Activated CD8-positive, alpha-beta memory T cell treated with anti-CD3 and anti-CD28 coated beads, Interleukin-2, amount 50 U/mL, for 24 hours (primary cell): Measurements from ENCODE around the gene SEMA3C.

Experiments used
- DNase-seq: peaks from one replicate; pipeline ENCODE4 v3.0.0-alpha.2; 2020; ENCODE audit errors: extremely low read depth

Gene SEMA3C

DNA sequence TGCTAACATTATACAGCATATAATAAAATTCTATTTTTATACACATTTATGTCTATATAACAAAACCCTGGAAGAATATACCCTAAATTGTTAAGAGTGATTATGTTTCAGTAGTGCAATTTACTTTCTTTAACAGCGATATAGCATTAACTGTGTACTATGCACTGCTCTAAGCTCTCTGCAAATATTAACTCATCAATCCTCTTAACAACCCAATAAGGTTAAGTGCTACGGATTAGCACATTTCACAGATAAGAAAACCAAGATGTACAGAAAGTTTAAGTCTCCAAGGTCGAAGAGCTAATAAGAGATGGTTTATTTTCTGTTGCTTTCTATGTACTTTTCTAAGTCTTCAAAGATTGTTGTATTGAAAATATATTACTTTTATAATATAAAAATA is 95.8 kb downstream of the SEMA3C start:
- no peak for DNase-seq

DNA sequence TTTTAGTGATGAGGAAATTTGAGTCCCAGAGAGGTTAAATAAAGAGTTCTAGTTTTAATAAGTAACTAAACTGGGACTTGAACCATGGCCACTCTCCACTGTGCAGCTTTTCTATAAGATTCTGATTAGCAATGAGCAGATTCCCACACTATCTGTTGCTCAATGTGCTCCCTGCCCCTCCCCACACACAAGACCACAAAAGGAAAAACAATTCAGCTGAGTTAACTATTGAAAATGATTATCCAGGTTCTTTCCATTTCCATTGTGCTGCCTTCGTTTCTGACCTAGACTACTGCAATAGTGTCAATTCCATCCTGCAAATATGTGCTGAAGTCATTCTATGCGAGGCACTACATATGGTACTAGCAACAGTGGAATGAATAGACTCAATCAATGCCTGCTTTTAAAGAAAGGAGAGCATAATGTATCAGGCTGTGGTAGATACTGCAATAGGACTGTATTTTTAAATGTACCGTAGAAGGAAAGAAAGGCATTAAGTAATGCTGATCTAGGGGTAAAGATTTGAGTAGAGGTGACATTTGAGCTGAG is 97.0 kb downstream of the SEMA3C start:
- DNase-seq = no peak

DNA sequence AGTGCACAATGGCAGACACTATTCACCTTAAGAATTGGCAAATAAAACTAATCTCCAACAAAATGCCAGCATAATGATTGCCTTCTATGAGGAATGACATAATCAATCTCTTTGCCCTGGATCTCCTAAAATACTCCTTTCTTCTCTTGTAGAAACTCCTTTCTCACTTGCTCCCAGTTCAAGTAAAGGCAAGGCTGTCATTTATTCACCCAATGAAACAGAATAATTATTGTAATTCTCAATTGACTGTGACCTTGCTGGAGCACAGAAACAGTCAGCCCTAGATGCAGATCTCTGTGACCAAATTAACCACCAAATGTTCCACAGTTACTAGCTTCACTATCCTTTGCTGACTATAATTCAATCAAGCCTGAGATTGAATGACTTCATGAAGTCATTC is 99.3 kb downstream of the SEMA3C start:
- no peak for DNase-seq

DNA sequence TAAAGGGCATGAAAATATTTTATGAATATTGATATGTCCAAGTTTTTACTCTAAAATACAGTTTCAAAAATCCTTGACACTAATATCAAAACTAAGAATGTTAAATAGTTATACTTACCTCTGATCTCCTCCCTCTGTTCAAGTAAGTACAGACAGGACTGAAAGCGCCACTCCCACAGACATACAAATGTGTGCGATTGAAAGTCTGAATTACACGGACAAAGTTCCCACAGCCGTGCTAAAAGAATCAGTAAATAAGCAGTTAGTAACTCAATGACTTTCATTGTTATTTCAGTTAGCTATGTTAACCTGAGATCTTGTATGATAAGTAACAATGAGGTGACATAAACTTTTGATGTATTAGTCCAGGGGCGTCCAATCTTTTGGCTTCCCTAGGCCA is 100.7 kb downstream of the SEMA3C start:
- no peak for DNase-seq

DNA sequence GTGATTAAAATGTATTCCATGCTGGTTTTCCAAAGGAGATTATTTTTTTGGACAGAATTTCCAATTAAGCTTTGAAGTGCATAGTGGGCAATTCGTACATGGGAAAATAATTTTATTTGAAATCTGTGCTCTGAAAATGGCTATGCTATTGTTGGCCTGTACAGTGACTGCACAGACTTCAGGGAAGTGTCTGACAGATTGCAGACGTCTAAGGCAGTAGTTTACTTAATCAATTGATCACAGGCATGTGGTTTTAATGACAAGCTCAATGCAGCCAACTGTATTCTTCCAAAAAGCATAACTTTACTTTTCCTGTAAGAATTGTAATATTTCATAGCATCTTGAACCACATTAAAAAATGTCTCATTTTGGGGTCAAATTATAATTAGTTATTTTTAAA is 102.0 kb downstream of the SEMA3C start:
- no peak for DNase-seq

DNA sequence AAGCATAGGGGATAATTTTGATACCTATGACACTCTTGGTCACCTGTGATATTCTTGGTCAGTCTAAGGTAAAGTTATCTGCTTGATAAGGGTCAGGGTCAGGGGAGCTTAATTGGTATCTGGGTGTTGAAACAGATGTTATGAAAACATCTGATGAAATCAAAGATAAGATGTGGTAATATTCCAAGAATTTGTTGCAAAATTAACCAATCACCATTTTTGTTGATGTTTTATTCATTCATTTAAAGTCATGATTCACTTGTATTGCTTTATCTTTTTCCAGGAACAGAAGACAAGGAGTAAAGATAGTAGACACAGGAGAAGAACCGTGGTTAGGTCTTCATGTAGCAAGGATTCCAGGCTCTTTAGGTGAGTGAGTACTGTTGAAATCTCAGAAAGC is 103.1 kb downstream of the SEMA3C start:
- DNase-seq = no peak

DNA sequence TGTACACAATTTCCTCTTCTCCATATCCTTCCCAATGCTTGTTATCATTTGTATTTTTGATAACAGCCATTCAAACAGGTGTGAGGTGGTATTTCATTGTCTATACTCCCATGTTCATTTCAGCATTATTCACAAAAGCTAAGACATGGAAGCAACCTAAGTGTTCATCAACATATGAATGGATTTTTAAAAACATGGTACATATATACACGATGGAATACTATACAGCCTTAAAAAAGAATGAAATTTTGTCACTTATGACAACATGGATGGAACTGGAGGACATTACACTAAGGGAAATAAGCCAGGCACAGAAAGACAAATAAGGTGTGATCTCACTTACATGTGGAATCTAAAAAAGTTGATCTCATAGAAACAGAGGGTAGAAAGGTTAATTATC is 109.3 kb downstream of the SEMA3C start:
- DNase-seq = no peak

DNA sequence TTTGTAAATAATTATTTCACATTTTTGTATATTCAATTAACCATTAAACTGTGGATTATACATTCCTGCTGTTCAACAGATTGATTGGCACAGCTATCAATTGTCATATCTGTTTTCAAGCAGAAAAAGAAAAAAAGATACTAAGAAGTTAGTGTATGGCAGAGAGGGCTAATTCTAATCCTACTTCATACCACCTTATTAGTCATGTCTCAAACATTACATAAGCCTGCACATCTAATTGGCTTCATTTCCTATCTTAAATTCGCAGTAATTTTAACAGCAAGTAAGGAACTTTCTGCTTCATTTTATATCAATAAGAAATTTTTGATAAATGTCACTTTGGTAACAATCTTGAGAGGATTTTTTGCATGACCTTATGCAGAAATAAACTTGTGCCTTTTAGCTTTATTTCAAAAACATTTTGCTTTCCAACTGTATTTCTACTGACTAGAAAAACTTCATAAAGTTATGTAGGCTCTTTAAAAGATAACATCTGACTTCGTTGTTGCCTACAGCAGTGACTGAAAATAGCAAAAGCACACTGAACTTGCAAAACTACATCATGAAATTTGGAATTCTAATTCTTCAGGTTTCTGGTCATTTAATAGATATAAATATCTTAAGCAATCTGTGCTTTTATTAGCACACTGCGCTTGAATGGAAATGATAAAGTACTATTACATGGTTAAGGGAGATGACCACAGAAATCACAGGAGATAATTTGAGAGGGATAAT is 111.5 kb downstream of the SEMA3C start:
- no peak for DNase-seq

DNA sequence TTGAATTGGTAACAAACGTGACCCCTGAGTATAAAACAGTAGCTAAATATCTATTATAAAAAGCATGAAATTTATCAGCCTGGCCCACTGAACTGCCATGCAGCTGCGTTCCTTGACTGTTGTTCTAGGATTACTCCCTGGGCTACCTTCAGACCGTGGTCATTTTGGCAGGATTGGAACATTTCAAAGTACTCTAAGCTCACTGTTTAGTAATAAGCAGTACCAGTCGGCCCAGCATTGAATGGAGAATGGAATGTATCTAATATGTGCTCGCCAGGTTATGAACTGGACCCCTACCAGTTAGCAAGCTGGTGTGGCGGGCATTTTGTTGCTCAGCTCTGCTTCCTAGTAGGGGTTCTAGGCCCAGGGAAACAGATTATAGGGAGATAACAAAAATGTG is 112.2 kb downstream of the SEMA3C start:
- no peak for DNase-seq

DNA sequence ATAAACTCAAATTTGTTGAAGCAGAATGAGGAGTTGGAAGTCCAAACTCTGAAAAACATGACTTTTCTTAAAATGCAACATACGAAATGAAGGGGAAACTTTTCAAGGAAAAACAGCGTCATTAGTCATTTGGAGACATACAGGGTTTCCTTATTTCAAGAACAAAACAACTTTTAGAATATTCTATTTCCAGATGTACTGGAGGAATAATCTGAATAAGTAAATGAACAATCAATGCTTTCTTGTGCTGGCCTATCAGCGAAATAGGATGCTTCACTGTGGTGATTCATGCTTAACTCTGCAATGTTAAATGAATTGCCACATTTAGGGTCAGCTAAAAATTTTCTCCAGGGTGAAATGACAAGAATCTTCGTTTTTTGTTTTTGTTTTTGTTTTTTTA is 114.3 kb downstream of the SEMA3C start:
- no peak for DNase-seq

DNA sequence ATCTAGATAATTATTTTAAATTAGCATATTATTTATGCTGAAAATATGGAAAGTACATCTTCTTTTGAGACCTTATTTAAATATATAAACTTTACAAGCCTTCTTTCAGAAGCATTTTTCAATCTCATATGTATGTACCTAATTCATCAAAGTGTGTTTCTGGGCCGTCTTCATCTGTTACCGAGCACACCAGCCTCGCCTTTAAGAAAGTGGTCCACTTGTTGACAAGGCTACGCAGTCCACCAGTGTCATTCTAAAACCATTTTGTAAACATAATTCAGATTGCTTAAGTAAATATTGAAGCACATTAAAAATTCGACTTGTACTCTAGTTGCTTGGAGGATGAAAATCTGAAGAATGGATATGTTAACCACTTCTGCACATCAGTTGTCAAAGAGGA is 116.3 kb downstream of the SEMA3C start:
- DNase-seq = no peak

DNA sequence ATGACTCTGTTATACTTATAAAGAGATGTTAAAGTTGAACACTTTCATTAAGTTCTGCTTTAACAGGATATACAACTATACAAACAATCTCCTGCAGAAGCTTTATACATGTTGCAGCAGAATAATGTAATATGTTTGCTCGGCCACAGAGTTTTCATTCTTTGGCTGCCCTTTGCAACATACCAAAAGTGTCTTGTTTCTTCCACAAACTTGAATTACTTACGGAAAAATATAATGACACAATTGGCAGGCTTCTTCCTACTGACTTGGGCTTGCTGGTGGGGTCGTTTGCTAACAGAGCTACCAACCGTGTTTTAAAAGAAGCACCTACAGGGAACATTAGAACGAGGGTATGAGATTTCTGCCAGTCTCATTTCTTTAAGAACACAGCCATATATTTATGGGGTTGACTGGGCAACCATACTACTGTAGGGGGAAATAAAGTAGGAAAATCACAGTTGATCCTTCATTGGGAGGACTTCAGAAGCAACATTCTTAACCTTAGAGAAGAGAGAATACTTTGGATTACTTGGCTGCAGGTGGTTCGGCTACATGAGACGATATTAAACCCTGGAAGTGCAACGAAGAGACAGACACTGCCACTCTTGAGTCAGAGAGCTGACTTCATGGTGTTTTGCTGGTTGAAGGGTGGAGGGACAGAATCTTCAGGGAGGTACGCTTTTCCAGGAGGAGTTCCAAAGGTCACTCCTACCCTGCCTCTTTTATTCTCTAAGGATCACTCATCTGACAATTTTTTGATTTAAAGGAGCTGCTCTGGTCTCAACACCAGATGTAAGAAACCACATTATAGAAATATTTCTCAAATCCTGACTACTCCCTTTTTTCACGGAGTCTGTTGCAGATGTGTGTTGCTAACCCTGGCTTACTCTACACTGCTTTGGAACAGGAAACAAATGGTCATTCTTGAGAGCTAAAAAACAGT is 123.9 kb downstream of the SEMA3C start:
- DNase-seq = no peak

DNA sequence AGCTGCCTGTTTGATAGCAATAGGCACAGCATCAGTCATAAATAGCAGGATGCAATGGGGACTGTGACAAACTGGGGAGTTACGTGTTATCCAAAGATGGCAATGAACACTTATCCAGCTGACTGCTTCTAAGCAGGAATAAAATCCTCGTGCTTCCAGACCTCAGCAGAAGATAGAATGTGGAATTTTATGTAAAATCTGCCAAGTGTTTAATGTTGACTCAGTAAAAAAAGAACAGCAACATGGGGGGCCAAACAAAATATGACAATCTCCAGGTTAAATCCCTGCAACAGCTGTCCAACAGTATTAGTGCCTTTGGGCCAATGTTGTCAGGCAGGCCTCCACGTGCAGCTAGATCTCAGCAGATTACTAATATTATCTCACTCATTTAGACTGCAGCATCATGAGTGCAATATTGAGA is 127.3 kb downstream of the SEMA3C start:
- no peak for DNase-seq

DNA sequence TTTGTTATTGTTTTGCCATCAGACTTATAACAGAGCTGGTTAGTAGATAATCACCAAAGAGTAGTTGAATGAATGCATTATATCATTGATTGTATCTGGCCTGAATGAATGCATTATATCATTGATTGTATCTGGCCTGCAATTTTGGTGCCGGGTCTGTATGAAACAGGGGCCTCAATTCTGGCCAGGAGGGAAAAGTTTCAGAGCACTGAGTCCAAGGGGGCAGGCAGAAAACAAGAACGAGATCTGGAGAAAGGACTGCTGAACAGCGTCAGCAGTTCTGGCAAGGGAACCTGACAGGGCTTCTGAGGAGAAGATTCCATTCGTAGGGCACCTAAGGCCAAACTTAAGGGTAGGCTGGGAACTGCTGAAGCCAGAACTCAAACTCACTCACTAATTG is 128.0 kb downstream of the SEMA3C start:
- no peak for DNase-seq

DNA sequence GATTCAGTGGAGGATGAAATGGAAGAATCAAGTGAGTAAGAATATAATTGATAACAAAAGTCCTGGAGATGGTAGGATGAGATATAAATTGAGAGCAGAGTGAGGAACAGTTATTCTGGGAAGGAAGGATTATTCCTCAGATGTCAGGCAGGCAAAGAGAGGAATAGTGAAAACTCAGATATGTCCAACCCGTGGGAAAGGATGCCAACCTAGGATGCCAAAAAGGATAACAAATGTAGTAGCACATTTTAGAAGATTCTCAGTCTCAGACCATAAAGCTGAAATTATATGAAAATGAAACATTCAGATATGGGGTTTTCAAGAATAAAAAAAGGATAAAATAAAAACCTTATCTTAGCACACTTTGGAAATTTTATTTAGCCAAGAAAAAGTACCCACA is 131.1 kb downstream of the SEMA3C start:
- no peak for DNase-seq

DNA sequence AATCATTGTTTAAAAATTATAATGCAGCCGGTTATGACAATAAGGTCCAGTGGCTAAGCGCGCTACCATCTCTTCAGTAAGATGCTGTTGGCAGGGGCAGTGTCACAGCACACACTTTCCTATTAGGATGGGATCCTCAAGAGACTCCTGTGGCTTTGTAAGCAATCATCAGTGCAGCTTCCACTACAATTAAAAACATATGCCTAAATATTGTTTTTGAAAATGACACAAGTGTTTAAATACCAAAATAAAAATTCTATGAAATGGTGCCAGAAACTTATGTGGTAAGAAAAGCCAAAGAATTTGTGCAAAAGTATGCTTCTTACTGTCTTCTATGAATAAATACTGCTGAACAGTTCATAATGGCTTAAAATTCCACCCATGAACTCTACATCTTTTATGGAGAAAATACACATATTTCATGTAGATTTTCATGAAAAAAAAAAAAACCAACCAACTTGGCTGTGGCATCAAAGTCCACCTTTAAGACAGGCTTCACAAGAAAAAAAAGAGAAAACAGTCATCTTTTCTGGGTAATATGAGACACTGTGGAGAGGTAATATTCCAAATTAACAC is 132.8 kb downstream of the SEMA3C start:
- no peak for DNase-seq

DNA sequence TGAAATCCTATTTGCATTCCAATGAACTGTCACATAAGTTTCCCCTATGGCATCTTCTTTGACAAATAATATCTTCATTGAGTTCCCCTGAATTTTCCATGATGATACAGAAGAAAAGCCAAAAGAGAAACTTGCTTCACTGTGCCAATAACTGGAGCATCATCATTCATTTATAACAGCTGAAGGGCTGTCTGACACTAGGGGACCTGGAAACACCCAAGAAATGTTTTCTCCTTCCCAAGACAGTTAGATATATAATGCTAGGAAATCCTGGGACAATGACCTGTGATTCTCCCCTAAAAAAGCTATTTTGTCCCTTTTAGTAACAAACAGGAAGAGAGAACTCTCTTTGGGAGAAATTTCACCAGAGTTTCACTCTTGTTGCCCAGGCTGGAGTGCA is 133.6 kb downstream of the SEMA3C start:
- DNase-seq = no peak

DNA sequence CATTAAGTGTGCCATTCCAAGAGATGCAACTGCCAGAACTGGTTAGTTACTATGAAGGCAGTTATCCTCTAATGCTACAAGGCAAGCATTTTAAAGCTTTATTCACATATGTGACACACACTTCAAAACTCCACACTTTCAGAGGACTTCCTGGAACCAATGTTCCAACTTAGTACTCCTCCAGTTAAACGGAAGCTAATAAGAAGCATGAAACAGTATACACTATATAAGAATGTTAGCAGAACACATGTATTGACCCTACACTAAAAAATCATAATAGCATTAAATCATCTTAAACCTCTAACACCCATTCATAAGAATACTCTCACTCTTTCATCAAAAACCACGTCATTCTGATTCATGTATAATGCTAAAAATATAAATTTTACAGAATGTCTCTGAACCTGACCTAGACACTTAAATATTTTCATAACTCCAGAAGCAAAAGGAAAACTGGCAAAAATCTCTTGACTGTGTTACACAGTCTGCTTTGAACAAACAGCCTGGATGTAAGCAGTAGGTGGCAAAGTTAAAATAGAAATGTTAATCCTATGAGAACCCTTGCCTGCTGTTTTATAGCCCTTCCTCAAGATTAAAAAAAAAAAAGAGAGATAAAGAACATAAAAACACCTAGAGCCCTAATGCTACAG is 135.0 kb downstream of the SEMA3C start:
- DNase-seq = no peak

DNA sequence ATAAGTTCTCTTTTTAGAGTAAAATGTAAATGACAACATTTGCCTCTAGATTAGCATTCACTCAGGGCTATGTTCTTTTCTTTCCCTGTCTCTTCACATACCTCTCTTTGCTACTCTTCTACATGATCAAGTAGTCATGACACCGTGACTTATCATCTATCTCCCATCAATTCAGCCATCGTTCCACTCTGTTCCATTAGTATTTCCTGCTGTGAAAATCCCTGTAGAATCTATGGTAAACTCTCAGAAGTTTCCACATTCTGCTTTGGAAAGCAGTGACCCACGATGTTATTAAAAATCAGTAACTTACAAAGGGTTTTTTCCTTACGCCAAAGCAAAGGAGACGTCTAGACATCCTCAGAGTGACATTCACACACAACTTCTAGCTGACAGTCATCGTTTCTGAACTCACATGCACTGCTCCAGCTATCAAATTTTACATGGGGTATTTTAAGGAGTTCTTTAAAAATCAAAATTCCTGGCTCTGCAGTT is 135.6 kb downstream of the SEMA3C start:
- DNase-seq = no peak

DNA sequence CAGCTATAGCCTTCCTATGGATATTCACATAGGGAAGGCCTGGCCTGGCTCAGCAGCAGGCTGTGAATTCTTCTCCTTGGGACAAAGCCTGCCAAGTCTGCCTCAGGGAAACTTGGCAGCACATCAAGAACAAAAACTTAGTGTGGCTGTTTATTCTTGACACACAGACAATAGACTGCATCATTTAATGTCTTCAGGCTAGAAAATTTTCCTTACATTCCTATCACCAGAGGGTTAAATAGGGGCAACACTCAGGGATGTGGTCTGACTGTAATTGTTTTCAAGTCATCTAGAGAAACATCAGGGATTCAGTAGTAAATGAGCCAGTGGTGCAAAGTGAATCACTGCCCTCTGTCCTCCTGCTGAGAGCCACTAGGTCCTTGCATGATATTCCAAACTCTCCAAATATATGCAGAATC is 137.3 kb downstream of the SEMA3C start:
- no peak for DNase-seq

DNA sequence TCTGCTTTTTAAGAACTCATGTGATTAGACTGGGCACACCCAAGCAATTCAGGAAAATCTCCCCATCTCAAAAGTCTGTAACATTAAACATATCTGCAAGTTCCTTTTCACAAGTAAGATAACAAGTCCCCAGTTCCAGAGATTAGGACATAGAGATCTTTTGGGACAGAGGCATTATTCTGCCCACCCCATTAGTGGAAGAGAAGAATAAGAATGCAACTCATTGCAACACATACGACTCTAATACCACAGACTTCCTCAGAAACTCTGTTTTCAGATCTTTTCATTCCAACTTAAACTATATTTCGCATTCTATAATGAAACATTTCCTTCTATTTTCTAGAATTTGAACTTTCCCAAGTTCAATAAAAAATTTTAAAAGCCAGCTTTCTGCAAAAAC is 137.7 kb downstream of the SEMA3C start:
- DNase-seq = no peak

DNA sequence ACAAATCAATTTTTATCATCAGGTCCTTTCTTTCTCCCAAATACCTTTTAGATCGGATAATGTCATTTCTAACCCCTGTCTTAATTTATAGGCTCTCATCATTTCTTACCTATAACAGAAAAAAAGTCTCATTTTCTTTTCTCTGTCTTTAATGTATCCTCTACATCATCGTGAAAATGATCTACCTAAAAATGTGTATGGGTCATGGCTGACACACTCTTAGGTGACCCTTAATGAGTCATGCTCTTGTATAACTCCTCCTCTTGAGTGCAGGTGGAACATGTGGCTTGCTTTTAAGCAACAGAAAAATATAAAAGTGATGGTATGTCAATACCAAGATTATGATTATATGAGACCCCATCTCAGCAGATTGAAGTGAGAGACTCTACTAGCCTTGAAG is 139.4 kb downstream of the SEMA3C start:
- no peak for DNase-seq
